ENCODE results near the gene ZNF652.

ZNF652 gene

GRCh38 chr17:49356320-49356719 is 5.7 kb downstream of the ZNF652 start:
- no peak for DNase-seq

- no peak for DNase-seq
Measured at GRCh38 chr17:49353607-49354006, 8.4 kb downstream of the ZNF652 start.

- DNase-seq, result no peak
Measured at GRCh38 chr17:49352587-49353154, 9.4 kb downstream of the ZNF652 start.

- DNase-seq, result no peak
Measured at GRCh38 chr17:49351572-49352140, 10.4 kb downstream of the ZNF652 start.

- DNase-seq, result no peak
Measured at GRCh38 chr17:49349541-49349940, 12.5 kb downstream of the ZNF652 start.

- no peak for DNase-seq
Measured at GRCh38 chr17:49344914-49345313, 17.1 kb downstream of the ZNF652 start.

GRCh38 chr17:49343273-49343672 is 18.8 kb downstream of the ZNF652 start:
- DNase-seq, result no peak

GRCh38 chr17:49342575-49342936 is 19.5 kb downstream of the ZNF652 start:
- DNase-seq, result no peak

- no peak for DNase-seq
Measured at GRCh38 chr17:49341356-49341755, 20.7 kb downstream of the ZNF652 start.

- DNase-seq, result no peak
Measured at GRCh38 chr17:49339354-49339753, 22.7 kb downstream of the ZNF652 start.

- DNase-seq, result no peak
Measured at GRCh38 chr17:49338883-49339282, 23.2 kb downstream of the ZNF652 start.

GRCh38 chr17:49337884-49338283 is 24.2 kb downstream of the ZNF652 start:
- DNase-seq, result no peak

GRCh38 chr17:49334744-49335512 is 27.1 kb downstream of the ZNF652 start:
- DNase-seq, result no peak

GRCh38 chr17:49333804-49334203 is 28.2 kb downstream of the ZNF652 start:
- no peak for DNase-seq

- no peak for DNase-seq
Measured at GRCh38 chr17:49327835-49328784, 33.9 kb downstream of the ZNF652 start.

GRCh38 chr17:49325980-49326379 is 36.1 kb downstream of the ZNF652 start:
- no peak for DNase-seq

GRCh38 chr17:49318435-49318965 is 43.5 kb downstream of the ZNF652 start:
- no peak for DNase-seq

- no peak for DNase-seq
Measured at GRCh38 chr17:49316889-49317675, 45.0 kb downstream of the ZNF652 start.

GRCh38 chr17:49316258-49316570 is 45.8 kb downstream of the ZNF652 start:
- no peak for DNase-seq

- peak; percentile 29 for DNase-seq
Measured at GRCh38 chr17:49315551-49316257, 46.3 kb downstream of the ZNF652 start.

GRCh38 chr17:49312722-49313121 is 49.3 kb downstream of the ZNF652 start:
- no peak for DNase-seq

GRCh38 chr17:49299996-49300395 is 62.1 kb downstream of the ZNF652 start:
- DNase-seq, result no peak

All from NCI-H2081 treated with DMSO at 0.1 percent for 48 hours (cell line).